ENCODE data around the gene SCAPER.

The SCAPER gene

GRCh38 chr15:76584868-76585575 lies 320.1 kb downstream of the SCAPER start:
- DNase-seq (ENCODE audit: low read depth), result no peak
- no peak overlapping the region for H3K4me3 ChIP-seq (replicated peaks; ENCODE audit: low read depth, low read length)
- TF ChIP-seq CTCF (IDR thresholded peaks at IDR 0.05; ENCODE audit: low read length, missing control alignments), result no peak

- no peak for DNase-seq (ENCODE audit: low read depth)
- no peak overlapping the region for H3K4me3 ChIP-seq (replicated peaks; ENCODE audit: low read depth, low read length)
- no peak for TF ChIP-seq CTCF (IDR thresholded peaks at IDR 0.05; ENCODE audit: low read length, missing control alignments)
Observed at GRCh38 chr15:76582550-76582949, 322.6 kb downstream of the SCAPER start.

GRCh38 chr15:76577879-76578512 lies 327.1 kb downstream of the SCAPER start:
- no peak for TF ChIP-seq CTCF (IDR thresholded peaks at IDR 0.05; ENCODE audit: low read length, missing control alignments)
- DNase-seq (ENCODE audit: low read depth), result no peak
- H3K4me3 ChIP-seq (replicated peaks; ENCODE audit: low read depth, low read length), result no peak overlapping the region

- peak; percentile 74 for DNase-seq (ENCODE audit: low read depth)
- TF ChIP-seq CTCF (IDR thresholded peaks at IDR 0.05; ENCODE audit: low read length, missing control alignments), result no peak
- no peak overlapping the region for H3K4me3 ChIP-seq (replicated peaks; ENCODE audit: low read depth, low read length)
Observed at GRCh38 chr15:76576523-76577279, 328.4 kb downstream of the SCAPER start.

- H3K4me3 ChIP-seq (replicated peaks; ENCODE audit: low read depth, low read length), result no peak overlapping the region
- no peak for TF ChIP-seq CTCF (IDR thresholded peaks at IDR 0.05; ENCODE audit: low read length, missing control alignments)
- DNase-seq (ENCODE audit: low read depth), result no peak
Observed at GRCh38 chr15:76575679-76576078, 329.5 kb downstream of the SCAPER start.

GRCh38 chr15:76575274-76575673 lies 329.9 kb downstream of the SCAPER start:
- no peak for DNase-seq (ENCODE audit: low read depth)
- no peak overlapping the region for H3K4me3 ChIP-seq (replicated peaks; ENCODE audit: low read depth, low read length)

More at GRCh38 chr15:76575274-76575673, 329.9 kb downstream of the SCAPER start:
- TF ChIP-seq CTCF (IDR thresholded peaks at IDR 0.05; ENCODE audit: low read length, missing control alignments), result no peak

All from fibroblast of pulmonary artery (primary cell).